SK-N-MC (cell line): Measurements from ENCODE around the gene TLCD2.

Source experiments
- EZH2 ChIP-seq: fragments of 200-600 bp; sonication (generic); IDR thresholded peaks from one replicate; pipeline ENCODE4 v1.6.1; 2017; ENCODE audit warnings: antibody characterized with exemption
- FOXP2 ChIP-seq: optimal IDR thresholded peaks from 2 replicates; pipeline ENCODE3; 2011; ENCODE audit warnings: mild to moderate bottlenecking, moderate library complexity; ENCODE audit not compliant: insufficient read depth; ENCODE audit errors: extremely low read length, control extremely low read depth
- POLR2AphosphoS5 ChIP-seq: IDR thresholded peaks from 2 replicates; pipeline ENCODE4 v1.6.1; 2012; ENCODE audit warnings: mild to moderate bottlenecking, low read depth, low read length, borderline replicate concordance

- TF ChIP-seq EZH2 (no peak), POLR2AphosphoS5 (peak; percentile 29; the same call in 1 of the 2 replicates), FOXP2 (no peak)
Measured at GRCh38 chr17:1724351-1724868, 14.2 kb upstream of the TLCD2 start, which contains the start of gene WDR81.
